GM12892 (cell line): Measurements from ENCODE around the gene EFCC1. TPM values are rescaled to one million over a fixed set of nuclear protein-coding genes. Genes with fewer than 3 reads are reported as not detected.
A peak's percentile ranks its signal among the peaks of the same experiment; 100 is the strongest.

Experiments used
- DNase-seq: peaks from one replicate; pipeline ENCODE4 v3.0.0; 2011; ENCODE audit not compliant: insufficient read length
- FAIRE-seq: peaks from 2 replicates; lab custom pipeline; 2011; peaks lifted over from hg19 to GRCh38; lab: Jason Lieb, UNC
- POLR2A ChIP-seq: IDR thresholded peaks from 2 replicates; pipeline ENCODE4 v1.6.1; 2011; ENCODE audit warnings: low read depth, low read length, control low read depth
- POLR2AphosphoS5 ChIP-seq: IDR thresholded peaks from 2 replicates; pipeline ENCODE4 v1.6.1; 2011; ENCODE audit warnings: low read depth, low read length, control low read depth
- TAF1 ChIP-seq: IDR thresholded peaks from 2 replicates; pipeline ENCODE4 v1.6.1; 2011; ENCODE audit warnings: low read depth, mild to moderate bottlenecking, control low read depth, low read length, borderline replicate concordance
- polyA plus RNA-seq: library from polyadenylated mRNA; unstranded; fragments of >200 nt; gene quantifications from one replicate; pipeline ENCODE4 v1.2.1, GENCODE V29; 2012; ENCODE audit warnings: missing spikeins, inconsistent platforms; ENCODE audit not compliant: missing spikeins

The EFCC1 gene
- not detected for polyA plus RNA-seq

GRCh38 chr3:129001101-129001805 lies at the start of gene EFCC1:
Gene EFCC1 (plus strand): TSS chr3:129001304. CDS start chr3:129001629, 325 bp downstream.
- FAIRE-seq = no peak
- DNase-seq = no peak
- TF ChIP-seq TAF1 (no peak), POLR2A (no peak), POLR2AphosphoS5 (no peak)

DNA sequence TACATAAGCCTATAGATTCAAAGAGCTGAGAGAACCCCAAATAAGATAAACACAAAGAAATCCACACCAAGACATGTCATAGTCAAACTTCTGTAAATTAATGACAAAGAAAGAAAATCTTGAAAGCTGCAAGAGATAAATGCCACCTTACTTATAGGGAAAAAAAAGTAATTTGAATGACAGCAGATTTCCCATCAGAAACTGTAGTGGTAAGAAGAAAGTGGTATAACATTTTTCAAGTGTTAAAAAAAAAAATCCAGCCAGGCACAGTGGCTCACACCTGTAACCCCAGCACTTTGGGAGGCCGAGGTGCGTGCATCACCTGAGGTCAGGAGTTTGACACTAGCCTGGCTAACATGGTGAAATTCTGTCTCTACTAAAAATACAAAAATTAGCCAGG lies 44.7 kb upstream of the EFCC1 start:
- no peak for FAIRE-seq

DNA sequence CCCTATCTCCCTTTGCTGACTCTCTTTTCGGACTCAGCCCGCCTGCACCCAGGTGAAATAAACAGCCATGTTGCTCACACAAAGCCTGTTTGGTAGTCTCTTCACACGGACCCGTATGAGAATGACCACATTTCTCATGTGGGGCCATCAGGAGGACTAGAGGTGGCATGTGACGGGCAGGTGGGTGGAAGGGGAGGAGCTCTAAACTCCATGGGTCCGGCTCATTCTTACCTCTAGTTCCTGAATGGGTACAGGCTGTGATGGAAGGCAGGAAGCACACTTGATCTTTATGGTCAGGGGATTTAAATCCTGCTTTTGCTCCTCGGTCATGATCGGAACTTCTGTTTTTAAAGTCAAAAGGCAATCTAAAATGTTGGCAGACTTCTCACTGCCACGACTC lies 35.8 kb upstream of the EFCC1 start:
- FAIRE-seq = no peak
- no peak for DNase-seq
- TF ChIP-seq TAF1 (no peak), POLR2A (no peak), POLR2AphosphoS5 (no peak)

More for the DNA sequence above, 44.7 kb upstream of the EFCC1 start:
- DNase-seq = no peak
- TF ChIP-seq POLR2AphosphoS5 (no peak), TAF1 (no peak), POLR2A (no peak)

- DNase-seq = no peak
- TF ChIP-seq POLR2A (no peak), POLR2AphosphoS5 (no peak), TAF1 (no peak)
- no peak for FAIRE-seq
These were observed 35.3 kb upstream of the EFCC1 start for GRCh38 chr3:128965818-128966217.

GRCh38 chr3:128967748-128968355 lies 33.3 kb upstream of the EFCC1 start:
- no peak for TF ChIP-seq POLR2AphosphoS5
- TF ChIP-seq TAF1 = no peak
- no peak for TF ChIP-seq POLR2A
- no peak for DNase-seq

GRCh38 chr3:128969993-128970739 lies 30.9 kb upstream of the EFCC1 start:
- FAIRE-seq = peak; percentile 65
- peak; percentile 23 for DNase-seq
- TF ChIP-seq TAF1 = no peak
- TF ChIP-seq POLR2A = no peak
- no peak for TF ChIP-seq POLR2AphosphoS5

More at GRCh38 chr3:128967748-128968355, 33.3 kb upstream of the EFCC1 start:
- no peak for FAIRE-seq

- no peak for DNase-seq
- FAIRE-seq = peak; percentile 21
- TF ChIP-seq POLR2A (no peak), TAF1 (no peak), POLR2AphosphoS5 (no peak)
These were observed 30.4 kb upstream of the EFCC1 start for GRCh38 chr3:128970740-128971047.

DNA sequence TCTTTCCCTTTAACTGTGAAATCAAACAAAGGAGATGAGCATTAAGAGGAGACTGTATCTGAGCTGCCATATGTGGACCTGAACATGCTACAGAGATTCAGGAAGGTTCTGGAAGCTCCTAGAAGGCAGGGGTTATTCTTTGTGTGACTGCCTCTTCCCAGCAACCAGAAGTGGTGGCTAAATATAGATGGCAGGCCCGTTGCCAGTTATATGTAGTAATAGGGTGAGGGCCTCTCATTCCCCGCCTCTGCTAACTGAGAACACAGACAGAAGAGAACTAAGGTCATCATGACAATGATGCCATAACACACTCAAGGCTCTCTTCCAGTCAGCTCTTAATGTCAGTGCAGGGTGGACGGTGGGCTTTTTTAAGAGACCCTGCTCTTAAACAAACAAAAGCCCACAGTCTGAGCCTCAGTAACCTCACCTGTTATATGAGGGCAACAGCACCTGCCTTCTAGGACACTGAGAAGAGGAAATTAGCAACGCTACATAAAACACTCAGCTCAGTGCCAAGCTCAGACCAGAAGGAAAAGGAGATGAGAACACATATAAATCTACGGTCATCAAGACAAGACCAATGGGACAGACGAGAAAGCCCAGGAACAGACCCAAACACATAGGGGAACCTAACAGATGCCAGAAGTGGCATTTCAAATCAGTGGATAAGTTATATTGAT lies 29.5 kb upstream of the EFCC1 start:
- FAIRE-seq (no peak), DNase-seq (no peak)
- TF ChIP-seq POLR2AphosphoS5 (no peak), POLR2A (no peak), TAF1 (no peak)

GRCh38 chr3:128973988-128974564 lies 27.0 kb upstream of the EFCC1 start:
- DNase-seq = no peak
- FAIRE-seq = no peak
- TF ChIP-seq POLR2AphosphoS5 (no peak), TAF1 (no peak), POLR2A (no peak)

GRCh38 chr3:128975276-128975675 lies 25.8 kb upstream of the EFCC1 start:
- DNase-seq = no peak
- no peak for FAIRE-seq
- TF ChIP-seq TAF1 (no peak), POLR2AphosphoS5 (no peak), POLR2A (no peak)
